Measurements from ENCODE around the gene PKNOX1. TPM values are rescaled to one million over a fixed set of nuclear protein-coding genes. Genes with fewer than 3 reads are reported as not detected.
"Not testable (repeated sequence)": the region's sequence is repeated elsewhere in the genome, so short reads cannot be mapped to it uniquely, and the experiment has no call there.

Gene PKNOX1
- polyA plus RNA-seq, 3 donors, result 9.2 to 11.8 (median 9.9) TPM

GRCh38 chr21:43065991-43066390 is 91.6 kb downstream of the PKNOX1 start:
- H3K4me3 ChIP-seq (replicated peaks in 1 of 3; ENCODE audit: low read depth in 2 of 3, low read length in 3 of 3); H3K4me1 ChIP-seq (ENCODE audit: control insufficient read depth in 1 of 2, insufficient read depth in 2 of 2, low read length in 2 of 2); H4K20me1 ChIP-seq (ENCODE audit: insufficient read depth, low read length); H3K4me3 Mint-ChIP-seq; H3K27me3 Mint-ChIP-seq (ENCODE audit: low read depth in 3 of 3); intact Hi-C loops (cut with micrococcal nuclease); DNase-seq; H3K4me2 ChIP-seq (replicated peaks; ENCODE audit: extremely low read depth, low read length, poor library complexity, severe bottlenecking); H3K4me1 Mint-ChIP-seq; H3K27ac Mint-ChIP-seq; H3K36me3 ChIP-seq (replicated peaks in 1 of 2; ENCODE audit: control insufficient read depth in 1 of 2, insufficient read depth in 2 of 2, low read length in 2 of 2); H3K9me3 Mint-ChIP-seq; H2AFZ ChIP-seq (ENCODE audit: insufficient read depth, low read depth, low read length, poor library complexity, severe bottlenecking); H3K36me3 Mint-ChIP-seq; H3K79me2 ChIP-seq (ENCODE audit: insufficient read depth, low read length); H3K27me3 ChIP-seq (ENCODE audit: control insufficient read depth in 2 of 2, insufficient read depth in 2 of 2, low read length in 2 of 2); H3K9me3 ChIP-seq (replicated peaks in 1 of 2; ENCODE audit: control insufficient read depth in 1 of 2, insufficient read depth in 1 of 2, low read length in 2 of 2); H3K27ac ChIP-seq (ENCODE audit: low read depth in 1 of 2, low read length in 2 of 2); H3K9ac ChIP-seq (ENCODE audit: insufficient read depth, low read length, poor library complexity, severe bottlenecking): not testable (repeated sequence)
- no CpG with 5 or more reads among the region's 30 CpGs for WGBS (ENCODE audit: insufficient coverage)

GRCh38 chr21:43066690-43067089 is 92.3 kb downstream of the PKNOX1 start:
- H3K27ac Mint-ChIP-seq; H3K4me1 Mint-ChIP-seq; H3K36me3 Mint-ChIP-seq; H3K9me3 Mint-ChIP-seq; H3K9ac ChIP-seq (ENCODE audit: insufficient read depth, low read length, poor library complexity, severe bottlenecking); DNase-seq; H3K9me3 ChIP-seq (replicated peaks in 1 of 2; ENCODE audit: control insufficient read depth in 1 of 2, insufficient read depth in 1 of 2, low read length in 2 of 2); H3K4me3 ChIP-seq (replicated peaks in 1 of 3; ENCODE audit: low read depth in 2 of 3, low read length in 3 of 3); H3K27ac ChIP-seq (ENCODE audit: low read depth in 1 of 2, low read length in 2 of 2); H3K27me3 ChIP-seq (ENCODE audit: control insufficient read depth in 2 of 2, insufficient read depth in 2 of 2, low read length in 2 of 2); H4K20me1 ChIP-seq (ENCODE audit: insufficient read depth, low read length); H2AFZ ChIP-seq (ENCODE audit: insufficient read depth, low read depth, low read length, poor library complexity, severe bottlenecking); H3K27me3 Mint-ChIP-seq (ENCODE audit: low read depth in 3 of 3); H3K4me3 Mint-ChIP-seq; intact Hi-C loops (cut with micrococcal nuclease); H3K36me3 ChIP-seq (replicated peaks in 1 of 2; ENCODE audit: control insufficient read depth in 1 of 2, insufficient read depth in 2 of 2, low read length in 2 of 2); H3K4me2 ChIP-seq (replicated peaks; ENCODE audit: extremely low read depth, low read length, poor library complexity, severe bottlenecking); H3K4me1 ChIP-seq (ENCODE audit: control insufficient read depth in 1 of 2, insufficient read depth in 2 of 2, low read length in 2 of 2); H3K79me2 ChIP-seq (ENCODE audit: insufficient read depth, low read length): not testable (repeated sequence)
- WGBS (ENCODE audit: insufficient coverage), result no CpG with 5 or more reads among the region's 12 CpGs

- H3K4me3 ChIP-seq (replicated peaks in 1 of 3; ENCODE audit: low read depth in 2 of 3, low read length in 3 of 3); H3K9ac ChIP-seq (ENCODE audit: insufficient read depth, low read length, poor library complexity, severe bottlenecking); DNase-seq; H3K4me2 ChIP-seq (replicated peaks; ENCODE audit: extremely low read depth, low read length, poor library complexity, severe bottlenecking); H4K20me1 ChIP-seq (ENCODE audit: insufficient read depth, low read length); H3K27ac Mint-ChIP-seq; H3K9me3 ChIP-seq (replicated peaks in 1 of 2; ENCODE audit: control insufficient read depth in 1 of 2, insufficient read depth in 1 of 2, low read length in 2 of 2); H3K27me3 ChIP-seq (ENCODE audit: control insufficient read depth in 2 of 2, insufficient read depth in 2 of 2, low read length in 2 of 2); H2AFZ ChIP-seq (ENCODE audit: insufficient read depth, low read depth, low read length, poor library complexity, severe bottlenecking); H3K4me3 Mint-ChIP-seq; H3K27ac ChIP-seq (ENCODE audit: low read depth in 1 of 2, low read length in 2 of 2); H3K27me3 Mint-ChIP-seq (ENCODE audit: low read depth in 3 of 3); H3K4me1 ChIP-seq (ENCODE audit: control insufficient read depth in 1 of 2, insufficient read depth in 2 of 2, low read length in 2 of 2); intact Hi-C loops (cut with micrococcal nuclease); H3K4me1 Mint-ChIP-seq; H3K9me3 Mint-ChIP-seq; H3K79me2 ChIP-seq (ENCODE audit: insufficient read depth, low read length); H3K36me3 ChIP-seq (replicated peaks in 1 of 2; ENCODE audit: control insufficient read depth in 1 of 2, insufficient read depth in 2 of 2, low read length in 2 of 2); H3K36me3 Mint-ChIP-seq: not testable (repeated sequence)
- no CpG with 5 or more reads among the region's 12 CpGs for WGBS (ENCODE audit: insufficient coverage)
Observed at GRCh38 chr21:43068065-43068464, 93.7 kb downstream of the PKNOX1 start.

- H3K4me1 ChIP-seq (ENCODE audit: control insufficient read depth in 1 of 2, insufficient read depth in 2 of 2, low read length in 2 of 2); H3K79me2 ChIP-seq (ENCODE audit: insufficient read depth, low read length); H3K27me3 ChIP-seq (ENCODE audit: control insufficient read depth in 2 of 2, insufficient read depth in 2 of 2, low read length in 2 of 2); DNase-seq; H3K36me3 ChIP-seq (replicated peaks in 1 of 2; ENCODE audit: control insufficient read depth in 1 of 2, insufficient read depth in 2 of 2, low read length in 2 of 2); H3K4me3 ChIP-seq (replicated peaks in 1 of 3; ENCODE audit: low read depth in 2 of 3, low read length in 3 of 3); H3K27ac ChIP-seq (ENCODE audit: low read depth in 1 of 2, low read length in 2 of 2); H3K27me3 Mint-ChIP-seq (ENCODE audit: low read depth in 3 of 3); H3K9ac ChIP-seq (ENCODE audit: insufficient read depth, low read length, poor library complexity, severe bottlenecking); intact Hi-C loops (cut with micrococcal nuclease); H3K4me2 ChIP-seq (replicated peaks; ENCODE audit: extremely low read depth, low read length, poor library complexity, severe bottlenecking); H3K9me3 Mint-ChIP-seq; H3K9me3 ChIP-seq (replicated peaks in 1 of 2; ENCODE audit: control insufficient read depth in 1 of 2, insufficient read depth in 1 of 2, low read length in 2 of 2); H2AFZ ChIP-seq (ENCODE audit: insufficient read depth, low read depth, low read length, poor library complexity, severe bottlenecking); H3K27ac Mint-ChIP-seq; H3K4me1 Mint-ChIP-seq; H3K4me3 Mint-ChIP-seq; H4K20me1 ChIP-seq (ENCODE audit: insufficient read depth, low read length); H3K36me3 Mint-ChIP-seq: not testable (repeated sequence)
- no CpG with 5 or more reads among the region's 10 CpGs for WGBS (ENCODE audit: insufficient coverage)
Observed at GRCh38 chr21:43069682-43070081, 95.3 kb downstream of the PKNOX1 start.

All from CD14-positive monocyte (primary cell).